Measurements from ENCODE around the gene XCL1. TPM values are rescaled to one million over a fixed set of nuclear protein-coding genes. Genes with fewer than 3 reads are reported as not detected.
"Not testable (repeated sequence)": the region's sequence is repeated elsewhere in the genome, so short reads cannot be mapped to it uniquely, and the experiment has no call there.

Gene XCL1
- total RNA-seq, 1 donor from 2014 or later: 2.6 TPM

GRCh38 chr1:168567007-168567406 is 9.4 kb upstream of the XCL1 start:
- intact Hi-C loops (cut with micrococcal nuclease): no loop called here

GRCh38 chr1:168567568-168567967 is 8.8 kb upstream of the XCL1 start:
- intact Hi-C loops (cut with micrococcal nuclease): no loop called here

DNA sequence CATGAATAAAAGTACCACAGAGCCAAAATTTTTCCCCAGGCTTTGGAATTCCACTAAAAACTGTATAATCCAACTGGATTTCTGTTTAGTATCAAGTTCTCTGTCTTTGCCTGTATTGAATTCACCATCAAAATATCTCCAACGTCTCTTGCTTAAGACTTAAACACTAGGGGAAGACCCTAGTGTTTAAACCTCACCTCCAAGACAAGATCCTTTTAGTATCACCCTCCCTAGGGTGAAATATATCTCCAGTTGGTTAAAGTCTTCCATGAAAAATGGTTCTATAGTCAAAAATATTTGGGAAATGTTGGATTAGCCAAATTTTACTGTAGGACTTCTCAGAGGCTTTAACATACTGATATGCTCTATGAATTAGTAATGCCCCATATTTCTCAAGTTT is 8.1 kb upstream of the XCL1 start:
- intact Hi-C loops (cut with micrococcal nuclease): no loop called here

GRCh38 chr1:168570652-168571051 is 5.8 kb upstream of the XCL1 start:
- intact Hi-C loops (cut with micrococcal nuclease): loop anchor here (5.0 kb wide), 2 partner anchors 33 to 333 kb away; no protein-coding TSS in a partner anchor

- intact Hi-C loops (cut with micrococcal nuclease): loop anchor here (2.0 to 5.0 kb wide), 3 partner anchors 35 to 335 kb away; no protein-coding TSS in a partner anchor
Observed at GRCh38 chr1:168572633-168573032, 3.8 kb upstream of the XCL1 start.

DNA sequence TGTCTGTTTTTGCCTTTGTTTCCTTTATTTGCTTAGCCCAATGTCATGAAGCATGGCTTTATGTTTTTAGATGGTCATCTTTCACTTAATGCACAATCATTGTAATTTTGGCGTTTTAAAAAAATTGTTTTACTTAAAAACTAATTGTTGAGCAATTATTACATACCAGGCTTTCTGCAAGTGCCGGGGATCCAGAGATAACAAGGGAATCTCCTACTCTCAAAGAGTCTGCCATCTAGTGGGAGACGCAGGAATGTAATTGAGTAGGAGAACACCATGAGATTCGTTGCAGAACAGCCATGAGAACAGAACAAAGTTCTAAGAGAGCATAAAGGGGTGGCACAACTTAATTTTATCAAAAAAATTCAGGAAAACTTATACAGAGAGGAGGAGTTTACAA is 2.2 kb upstream of the XCL1 start:
- intact Hi-C loops (cut with micrococcal nuclease): loop anchor here (1.0 to 5.0 kb wide), 5 partner anchors 37 to 337 kb away; no protein-coding TSS in a partner anchor

GRCh38 chr1:168578531-168579185 is 2.3 kb downstream of the XCL1 start:
- intact Hi-C loops (cut with micrococcal nuclease): not testable (repeated sequence)

- intact Hi-C loops (cut with micrococcal nuclease): not testable (repeated sequence)
Observed at GRCh38 chr1:168580290-168580689, 3.9 kb downstream of the XCL1 start.

- intact Hi-C loops (cut with micrococcal nuclease): not testable (repeated sequence)
Observed at GRCh38 chr1:168580991-168581390, 4.6 kb downstream of the XCL1 start.

GRCh38 chr1:168581817-168582572 is 5.6 kb downstream of the XCL1 start:
- intact Hi-C loops (cut with micrococcal nuclease): no loop called here

DNA sequence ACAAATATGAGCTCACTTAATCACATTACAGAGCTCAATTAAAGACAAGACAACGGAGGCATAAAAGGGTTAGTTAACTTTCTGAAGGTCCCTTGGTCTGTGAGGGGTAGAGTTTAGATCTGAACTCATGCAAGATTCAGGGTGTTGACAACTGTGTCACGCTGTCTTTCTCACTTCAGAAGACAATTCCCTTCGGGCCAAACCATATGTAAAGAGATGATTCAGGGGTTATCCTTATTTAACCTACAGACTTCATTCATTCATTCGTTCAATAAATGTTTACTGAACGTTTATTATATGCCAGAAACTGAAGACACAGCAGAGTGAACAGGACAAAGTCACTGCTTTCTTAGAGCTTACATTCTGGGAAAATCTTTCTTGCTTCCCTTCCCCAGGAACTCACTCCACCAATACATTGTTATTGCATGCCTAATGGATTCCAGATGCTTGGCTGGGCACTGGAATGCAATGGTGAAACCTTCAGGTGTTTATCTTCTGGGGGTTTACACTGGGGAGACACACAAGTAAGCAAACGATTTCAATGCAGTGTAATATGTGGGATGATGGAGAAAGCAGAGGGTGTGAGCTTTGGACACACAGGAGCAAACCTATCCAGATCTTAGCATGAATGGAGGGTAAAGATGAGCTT is 6.4 kb downstream of the XCL1 start:
- intact Hi-C loops (cut with micrococcal nuclease): no loop called here

DNA sequence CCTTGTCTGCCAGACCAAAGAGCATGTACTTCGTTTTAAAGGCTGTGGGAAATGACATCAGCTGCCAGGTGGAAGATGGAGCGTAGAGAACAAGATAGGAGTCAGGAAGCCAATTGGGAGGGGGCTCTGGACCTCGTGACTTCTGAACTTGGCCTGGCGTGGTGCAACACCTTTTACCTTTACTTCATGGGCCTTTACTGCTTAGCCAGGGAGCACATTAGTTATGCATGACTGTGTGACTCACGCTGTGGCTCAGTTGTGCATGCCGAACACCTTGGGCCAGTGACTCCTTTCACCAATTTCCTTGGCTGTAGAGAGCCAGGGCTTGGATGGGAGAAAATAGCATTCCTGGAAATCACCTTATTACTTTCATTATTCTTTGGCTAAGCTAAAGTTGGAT is 7.2 kb downstream of the XCL1 start:
- intact Hi-C loops (cut with micrococcal nuclease): no loop called here

GRCh38 chr1:168585191-168585590 is 8.8 kb downstream of the XCL1 start:
- intact Hi-C loops (cut with micrococcal nuclease): no loop called here

GRCh38 chr1:168585937-168586336 is 9.5 kb downstream of the XCL1 start:
- intact Hi-C loops (cut with micrococcal nuclease): no loop called here

GRCh38 chr1:168589167-168589566 is 12.8 kb downstream of the XCL1 start:
- intact Hi-C loops (cut with micrococcal nuclease): no loop called here

GRCh38 chr1:168591066-168591465 is 14.7 kb downstream of the XCL1 start:
- intact Hi-C loops (cut with micrococcal nuclease): no loop called here

GRCh38 chr1:168591641-168592250 is 15.3 kb downstream of the XCL1 start:
- intact Hi-C loops (cut with micrococcal nuclease): no loop called here

- intact Hi-C loops (cut with micrococcal nuclease): not testable (repeated sequence)
Observed at GRCh38 chr1:168595403-168595802, 19.0 kb downstream of the XCL1 start.

DNA sequence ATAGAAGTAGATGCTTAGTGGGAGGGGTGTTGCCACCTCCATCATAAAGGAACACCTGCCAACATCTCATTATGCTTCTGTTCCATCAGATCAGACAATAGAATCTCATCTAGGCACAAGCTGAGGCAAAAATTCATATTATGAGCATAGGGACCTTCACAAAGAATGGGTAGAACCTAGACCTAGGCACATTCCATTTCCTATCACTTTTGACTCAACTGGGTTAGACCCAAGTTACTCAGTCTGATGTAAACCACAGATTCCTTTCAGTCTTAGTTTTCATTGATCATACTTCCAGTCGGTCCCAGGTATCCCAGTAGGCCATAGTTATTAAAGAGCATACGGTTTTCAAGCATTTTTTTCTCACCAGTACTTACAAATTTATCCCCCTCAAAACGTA is 21.7 kb downstream of the XCL1 start:
- intact Hi-C loops (cut with micrococcal nuclease): no loop called here

GRCh38 chr1:168598892-168599291 is 22.5 kb downstream of the XCL1 start:
- intact Hi-C loops (cut with micrococcal nuclease): no loop called here

DNA sequence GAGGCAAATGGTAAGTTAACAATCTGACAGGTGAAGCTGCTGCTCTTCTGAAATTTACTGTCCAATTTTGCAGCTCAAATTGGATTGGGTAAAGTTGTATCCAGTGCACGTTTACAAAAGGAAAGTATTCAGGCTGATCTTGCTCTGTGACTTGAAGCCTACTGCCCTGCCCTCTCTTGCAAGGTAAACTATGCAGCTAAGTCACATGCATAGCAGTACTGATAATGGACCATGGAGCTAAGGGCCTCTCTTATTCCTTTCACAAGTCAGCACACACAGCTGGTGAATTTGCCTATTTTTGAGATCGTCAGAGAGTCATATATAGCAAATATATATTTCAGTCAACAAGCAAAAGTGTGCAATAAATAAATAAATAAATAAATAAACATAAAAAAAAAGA is 23.2 kb downstream of the XCL1 start:
- intact Hi-C loops (cut with micrococcal nuclease): loop anchor here (10.0 kb wide), 1 partner anchor 535 kb away; no protein-coding TSS in a partner anchor

DNA sequence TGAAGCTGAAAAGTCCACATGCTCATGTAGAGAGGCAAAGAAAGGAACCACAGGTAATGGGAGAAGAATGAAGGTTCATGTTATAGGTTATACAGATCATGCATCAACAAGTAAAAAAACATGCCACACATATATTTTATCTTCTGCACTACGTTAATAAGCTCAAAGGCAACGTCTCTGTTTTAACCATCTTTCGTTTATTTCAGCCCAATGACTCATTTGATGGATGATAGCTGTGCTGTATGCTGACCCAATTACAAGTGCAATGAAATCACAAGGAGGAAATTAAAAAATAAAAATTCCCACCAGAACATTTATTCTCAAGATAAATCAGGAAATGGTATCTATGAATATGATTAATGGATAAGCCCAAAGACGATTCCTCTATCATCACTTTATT is 24.6 kb downstream of the XCL1 start:
- intact Hi-C loops (cut with micrococcal nuclease): loop anchor here (10.0 kb wide), 1 partner anchor 534 kb away; no protein-coding TSS in a partner anchor
